GM21723 (cell line): Measurements from ENCODE around the gene DNM2.

Source experiments
- ATAC-seq: cut with Tn5 transposase; IDR thresholded peaks from one replicate; pipeline ENCODE4 v1.9.1; 2021; ENCODE audit warnings: mild to moderate bottlenecking, moderate library complexity; ENCODE audit not compliant: unreplicated experiment

Gene DNM2

GRCh38 chr19:10688545-10689280 is 29.2 kb upstream of the DNM2 start:
- no peak for ATAC-seq

GRCh38 chr19:10690341-10690781 is 27.5 kb upstream of the DNM2 start:
- ATAC-seq: no peak

GRCh38 chr19:10691178-10691881 is 26.5 kb upstream of the DNM2 start:
- no peak for ATAC-seq

DNA sequence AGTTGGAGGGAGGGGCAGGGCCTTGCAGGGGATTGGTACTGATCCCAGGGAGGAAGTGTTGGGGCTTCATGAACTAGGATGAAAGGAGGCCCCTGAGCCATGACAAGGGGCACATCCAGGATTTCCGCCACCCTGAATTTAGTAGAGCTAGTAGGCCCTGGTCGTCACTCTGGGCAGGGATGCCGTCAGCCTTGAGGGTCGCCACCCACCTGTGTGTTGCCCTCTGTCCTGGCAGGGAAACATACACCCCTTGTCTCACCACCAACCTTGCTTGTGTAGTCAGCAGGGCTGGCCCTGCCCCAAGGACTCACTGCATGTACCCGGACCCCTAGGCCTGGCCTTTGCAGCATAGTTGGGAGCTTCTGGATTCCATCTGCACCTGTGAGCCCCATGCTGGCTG is 26.0 kb upstream of the DNM2 start:
- ATAC-seq: no peak

DNA sequence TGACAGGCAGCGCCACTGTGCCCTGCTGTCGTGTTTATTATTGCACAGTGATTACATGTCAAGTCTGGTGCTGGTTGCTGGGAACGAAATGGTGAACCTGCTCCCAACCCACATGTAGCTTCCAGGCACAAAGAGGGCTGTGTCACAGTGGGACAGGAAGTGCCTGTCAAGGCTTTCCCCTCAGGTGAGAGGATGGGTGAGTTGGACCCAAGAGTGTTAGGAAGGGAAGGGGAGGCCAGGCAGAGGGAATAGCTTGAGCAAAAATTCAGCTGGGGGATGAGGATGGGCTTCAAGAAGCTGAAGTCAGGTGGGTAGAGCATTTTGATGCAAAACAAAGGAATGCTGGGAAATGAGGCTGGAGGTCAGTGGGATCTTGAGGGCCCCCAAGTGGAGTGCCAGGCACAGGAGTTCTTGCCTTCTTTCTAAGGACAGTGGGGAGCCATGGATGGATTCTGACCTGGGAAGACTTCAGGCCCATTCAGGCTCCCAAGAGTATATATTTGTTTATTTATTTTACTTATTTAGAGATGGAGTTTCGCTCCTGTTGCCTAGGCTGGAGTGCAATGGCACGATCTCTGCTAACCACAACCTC is 25.1 kb upstream of the DNM2 start:
- no peak for ATAC-seq

DNA sequence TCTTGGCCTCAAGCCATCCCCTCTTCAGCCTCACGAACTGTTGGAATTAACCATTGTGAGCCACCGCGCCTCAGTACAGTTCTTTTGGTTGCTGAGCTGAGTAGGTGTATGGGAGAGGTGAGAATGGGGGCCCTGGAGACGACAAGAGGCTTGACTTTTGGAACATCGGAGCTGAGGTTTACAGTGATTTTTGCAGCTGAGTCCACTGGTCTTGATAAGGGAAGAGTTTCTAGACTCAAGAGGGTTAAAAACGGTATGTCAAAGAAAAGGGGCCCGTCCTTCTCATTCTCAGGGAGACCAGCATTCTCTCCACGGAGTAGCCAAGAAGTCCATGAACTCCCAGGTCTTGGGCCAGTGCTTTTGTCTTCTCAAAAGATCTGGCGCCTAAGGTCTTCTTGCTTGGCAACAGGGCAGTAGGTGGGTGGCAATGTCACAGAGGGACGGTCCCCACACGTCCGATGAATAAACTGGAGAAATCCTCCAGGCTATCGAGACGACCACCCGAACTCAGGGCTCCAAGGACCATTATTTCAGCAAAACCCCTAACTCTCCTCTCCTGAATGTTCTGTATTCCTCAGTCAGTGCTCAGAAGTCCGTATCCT is 23.1 kb upstream of the DNM2 start:
- no peak for ATAC-seq

- no peak for ATAC-seq
Measured at GRCh38 chr19:10695401-10696398, 22.2 kb upstream of the DNM2 start.

- ATAC-seq: no peak
Measured at GRCh38 chr19:10699650-10700335, 18.1 kb upstream of the DNM2 start.

DNA sequence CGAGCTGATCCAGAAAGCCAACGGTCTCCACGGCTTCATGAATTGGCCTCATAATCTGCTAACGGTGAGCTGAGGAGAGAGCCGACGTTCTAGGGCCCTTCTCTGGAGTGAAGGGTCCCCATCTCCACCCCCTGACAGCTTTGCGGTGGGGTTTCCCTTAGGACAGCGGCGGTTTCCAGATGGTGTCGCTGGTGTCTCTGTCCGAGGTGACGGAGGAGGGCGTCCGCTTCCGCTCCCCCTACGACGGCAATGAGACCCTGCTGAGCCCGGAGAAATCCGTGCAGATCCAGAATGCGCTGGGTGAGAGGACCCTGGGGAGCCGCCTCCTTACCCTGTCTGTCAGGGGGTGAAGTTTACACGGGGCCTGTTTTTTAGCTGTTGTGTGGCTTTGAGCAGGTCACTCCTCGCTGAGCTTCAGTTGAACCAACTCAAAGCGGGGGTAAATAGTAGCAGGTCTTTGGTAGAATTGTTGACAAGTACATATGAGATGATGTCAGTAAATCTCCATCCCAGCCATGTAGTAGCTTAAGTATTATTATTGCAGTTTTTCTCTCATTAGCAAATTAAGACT is 15.8 kb upstream of the DNM2 start:
- ATAC-seq: no peak

DNA sequence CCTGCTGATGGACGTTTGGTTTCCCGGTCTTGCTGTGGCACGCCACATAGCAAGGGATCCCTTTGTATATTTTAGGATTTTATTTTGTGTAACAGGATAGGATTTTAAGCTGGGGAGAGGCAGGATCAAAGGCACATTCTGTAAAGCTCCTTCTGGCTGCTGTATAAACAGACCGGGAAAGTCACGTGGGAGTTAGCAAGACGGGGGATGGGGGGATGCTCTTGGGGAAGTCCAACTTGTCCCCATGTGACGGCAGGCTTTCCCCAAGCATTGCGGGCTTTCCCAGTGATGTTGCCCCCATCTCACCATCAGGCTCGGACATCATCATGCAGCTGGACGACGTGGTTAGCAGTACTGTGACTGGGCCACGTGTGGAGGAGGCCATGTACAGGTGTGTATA is 10.9 kb upstream of the DNM2 start:
- ATAC-seq: no peak

- no peak for ATAC-seq
Measured at GRCh38 chr19:10707440-10707839, 10.4 kb upstream of the DNM2 start.

DNA sequence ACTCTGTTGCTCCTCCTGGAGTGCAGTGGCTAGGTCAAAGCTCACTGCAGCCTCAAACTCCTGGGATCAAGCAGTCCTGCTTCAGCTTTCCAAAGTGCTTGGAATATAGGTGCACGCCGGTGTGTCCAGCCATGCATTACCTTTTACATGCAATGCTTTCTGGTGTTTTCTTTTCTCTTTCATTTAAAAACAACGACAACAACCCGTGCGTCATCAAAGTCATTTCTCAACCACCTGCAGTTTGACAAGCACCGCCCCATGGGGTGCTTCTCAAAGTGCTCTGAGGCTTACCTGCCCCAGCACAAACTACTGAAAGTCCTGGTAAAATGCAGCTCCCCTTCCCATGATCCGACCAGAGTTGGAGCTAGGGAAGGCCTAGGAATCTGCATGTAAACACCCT is 9.6 kb upstream of the DNM2 start:
- ATAC-seq: no peak

DNA sequence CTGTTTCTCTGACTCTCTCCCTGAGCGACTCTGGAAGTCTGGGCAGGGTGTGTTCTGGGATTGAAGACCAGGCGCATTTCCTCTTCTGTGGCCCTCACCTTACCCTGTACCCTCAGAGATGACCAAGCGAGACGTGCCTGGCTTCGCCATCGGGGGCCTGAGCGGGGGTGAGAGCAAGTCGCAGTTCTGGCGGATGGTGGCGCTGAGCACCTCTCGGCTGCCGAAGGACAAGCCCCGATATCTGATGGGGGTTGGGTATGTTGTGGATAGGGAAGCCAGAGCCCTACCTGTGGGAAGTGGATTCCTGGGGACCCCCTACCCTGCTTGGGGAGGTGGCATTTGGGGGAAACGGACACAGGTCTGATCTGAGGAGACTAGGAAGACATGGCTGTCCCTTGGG is 5.8 kb upstream of the DNM2 start:
- no peak for ATAC-seq

DNA sequence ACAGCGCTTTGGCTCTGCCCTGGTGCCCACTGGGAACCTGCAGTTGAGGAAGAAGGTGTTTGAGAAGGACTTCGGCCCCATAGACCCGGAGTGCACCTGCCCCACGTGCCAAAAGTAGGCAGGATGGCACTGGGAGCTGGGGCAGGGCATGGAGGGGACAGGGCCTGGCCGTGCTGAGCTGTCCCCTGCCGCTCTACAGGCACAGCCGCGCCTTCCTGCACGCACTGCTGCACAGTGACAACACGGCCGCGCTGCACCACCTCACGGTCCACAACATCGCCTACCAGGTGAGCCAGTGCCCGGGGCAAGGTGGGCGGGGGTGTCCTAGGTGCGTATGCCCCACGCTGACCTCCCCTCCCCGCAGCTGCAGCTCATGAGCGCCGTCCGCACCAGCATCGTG is 5.1 kb upstream of the DNM2 start:
- no peak for ATAC-seq

- no peak for ATAC-seq
Measured at GRCh38 chr19:10713317-10713716, 4.6 kb upstream of the DNM2 start.

DNA sequence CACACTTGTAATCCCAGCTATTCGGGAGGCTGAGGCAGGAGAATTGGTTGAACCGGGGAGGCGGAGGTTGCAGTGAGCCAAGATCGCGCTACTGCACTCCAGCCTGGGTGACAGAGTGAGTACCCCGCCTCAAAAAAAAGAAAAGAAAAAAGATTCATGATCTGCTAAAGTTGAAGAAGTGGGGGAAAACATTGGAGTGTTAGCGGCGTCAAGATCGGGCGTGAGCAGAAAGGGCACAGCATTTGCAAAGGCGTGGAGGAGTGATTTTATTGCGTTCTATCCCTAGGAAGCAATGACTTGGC is 874 bp upstream of the DNM2 start:
- ATAC-seq: no peak

DNA sequence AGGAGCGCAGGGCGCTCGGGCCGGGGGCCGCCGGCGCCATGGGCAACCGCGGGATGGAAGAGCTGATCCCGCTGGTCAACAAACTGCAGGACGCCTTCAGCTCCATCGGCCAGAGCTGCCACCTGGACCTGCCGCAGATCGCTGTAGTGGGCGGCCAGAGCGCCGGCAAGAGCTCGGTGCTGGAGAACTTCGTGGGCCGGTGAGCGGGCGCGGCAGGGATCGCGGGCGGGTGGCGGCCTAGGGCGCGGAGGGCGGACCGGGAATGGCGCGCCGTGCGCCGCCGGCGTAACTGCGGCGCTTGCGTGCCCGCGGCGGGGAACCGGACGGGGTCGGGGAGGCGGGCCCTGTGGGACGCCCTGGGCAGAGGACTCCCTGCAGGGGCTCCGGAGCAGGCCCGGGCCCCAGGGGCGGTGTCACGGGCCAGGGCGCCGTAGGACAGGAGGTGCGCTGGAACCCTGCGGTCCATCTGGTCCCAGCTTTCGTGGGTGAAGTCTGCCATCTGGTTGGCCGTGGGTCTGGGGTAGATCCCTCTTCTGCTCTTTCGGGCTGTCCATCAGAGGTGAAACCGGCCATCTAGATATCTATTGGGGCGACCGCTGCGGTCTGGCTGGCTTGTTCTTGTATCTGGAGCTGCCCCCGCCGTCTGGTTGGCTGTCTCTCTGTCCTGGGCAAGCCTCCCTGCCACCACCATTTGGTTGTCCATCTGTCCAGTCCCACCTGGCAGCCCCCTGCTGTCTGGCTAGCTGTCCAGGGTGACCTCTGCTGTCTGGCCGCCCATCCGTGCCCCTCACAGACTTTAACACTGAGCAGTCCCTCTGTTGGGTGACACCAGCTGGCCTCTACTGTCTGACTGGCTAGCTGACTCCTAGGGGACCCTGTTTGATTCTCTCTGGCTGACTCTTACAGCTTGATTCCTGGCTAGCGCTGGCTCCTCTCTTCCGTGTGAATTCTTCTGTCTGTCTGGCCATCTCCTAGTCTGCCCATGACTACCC is 622 bp downstream of the DNM2 start:
- peak; percentile 32 for ATAC-seq

- ATAC-seq: no peak
Measured at GRCh38 chr19:10719466-10719961, 1.6 kb downstream of the DNM2 start.
